ENCODE measurements around the gene ZNF224.
"Not testable (repeated sequence)": the region's sequence is repeated elsewhere in the genome, so short reads cannot be mapped to it uniquely, and the experiment has no call there.

The ZNF224 gene

DNA sequence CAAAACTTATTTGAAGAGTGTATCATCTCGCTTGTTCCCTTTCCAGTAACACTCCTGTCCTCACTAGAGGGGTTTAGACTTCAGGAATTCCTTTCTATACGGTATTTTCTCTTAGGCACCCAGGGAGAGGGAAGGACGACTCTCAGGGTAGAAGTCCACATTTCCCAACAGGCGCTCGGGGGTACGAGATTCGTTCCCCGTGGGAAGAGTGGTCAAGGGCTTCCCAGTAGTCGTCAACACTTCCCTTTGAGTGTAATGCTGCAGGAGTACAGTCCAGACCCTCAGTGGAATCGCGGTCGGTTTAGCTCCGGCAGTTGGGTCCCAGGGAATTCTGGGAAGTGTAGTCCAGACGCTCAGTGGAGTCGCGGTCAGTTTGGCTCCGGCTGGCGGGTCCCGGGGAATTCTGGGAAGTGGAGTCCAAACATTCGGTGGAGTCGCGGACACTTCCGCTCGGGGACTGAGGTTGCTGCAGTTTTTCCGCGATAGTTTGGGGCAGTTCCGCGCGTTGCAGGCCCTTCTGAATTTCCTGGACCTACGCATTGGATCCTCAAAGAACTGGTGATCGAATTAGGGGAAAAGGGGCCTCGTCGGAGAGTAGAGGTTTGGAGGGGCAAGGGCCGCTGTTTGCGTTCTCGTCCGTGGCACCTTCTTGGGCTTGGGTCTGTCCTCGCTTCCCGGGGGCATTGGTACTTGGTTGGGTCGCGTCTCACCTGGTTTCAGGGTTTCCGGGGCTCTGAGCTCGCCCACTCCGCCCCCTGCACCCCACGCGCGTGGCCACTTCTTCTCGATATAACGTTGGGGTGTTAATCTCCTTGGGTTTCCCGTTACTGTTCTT, at the start of gene ZNF224:
ZNF224 (plus strand) TSS at position 431 of the 835 bp plus-strand sequence. CDS start 3,513 bp downstream, outside the sequence.
- DNase-seq = peak; percentile 89

DNA sequence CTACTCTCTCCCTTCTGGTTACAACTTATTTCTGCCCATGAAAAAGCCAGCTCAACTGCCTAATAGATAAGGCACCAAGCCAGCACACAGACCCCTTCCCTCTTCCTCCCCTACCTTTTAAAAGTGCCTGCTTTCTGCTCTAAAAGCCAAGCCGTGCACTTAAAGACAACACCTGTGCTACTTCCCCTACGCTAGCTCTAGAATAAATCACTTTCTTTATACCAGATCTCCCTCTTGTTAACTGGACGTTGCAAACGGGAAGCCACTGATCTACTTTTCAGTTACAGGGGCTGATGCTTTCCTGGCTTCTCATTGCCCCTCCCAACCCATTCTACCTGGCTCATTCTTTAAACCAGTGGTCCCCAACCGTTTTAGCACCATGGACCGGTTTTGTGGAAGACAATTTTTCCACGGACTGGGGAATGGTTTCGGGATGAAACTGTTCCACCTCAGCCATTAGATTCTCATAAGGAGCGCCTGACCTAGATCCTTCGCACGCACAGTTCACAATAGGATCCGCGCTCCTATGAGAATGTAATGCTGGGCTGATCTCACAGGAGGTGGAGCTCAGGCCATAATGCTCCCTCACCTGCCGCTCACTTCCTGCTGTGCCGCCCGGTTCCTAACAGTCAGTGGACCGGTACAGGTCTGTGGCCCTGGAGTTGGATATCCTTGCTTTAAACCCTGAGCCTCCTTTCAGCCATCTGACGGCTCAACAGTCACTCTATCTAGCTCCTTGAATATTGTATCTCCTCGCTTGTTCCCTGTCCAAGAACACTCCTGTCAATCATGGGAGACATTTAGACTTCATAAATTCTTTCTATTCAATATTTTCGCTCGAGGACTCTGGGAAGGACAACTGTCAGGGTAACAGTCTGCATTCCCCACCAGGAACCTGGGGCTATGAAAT, 43.2 kb upstream of the ZNF224 start:
- DNase-seq = peak; percentile 41

DNA sequence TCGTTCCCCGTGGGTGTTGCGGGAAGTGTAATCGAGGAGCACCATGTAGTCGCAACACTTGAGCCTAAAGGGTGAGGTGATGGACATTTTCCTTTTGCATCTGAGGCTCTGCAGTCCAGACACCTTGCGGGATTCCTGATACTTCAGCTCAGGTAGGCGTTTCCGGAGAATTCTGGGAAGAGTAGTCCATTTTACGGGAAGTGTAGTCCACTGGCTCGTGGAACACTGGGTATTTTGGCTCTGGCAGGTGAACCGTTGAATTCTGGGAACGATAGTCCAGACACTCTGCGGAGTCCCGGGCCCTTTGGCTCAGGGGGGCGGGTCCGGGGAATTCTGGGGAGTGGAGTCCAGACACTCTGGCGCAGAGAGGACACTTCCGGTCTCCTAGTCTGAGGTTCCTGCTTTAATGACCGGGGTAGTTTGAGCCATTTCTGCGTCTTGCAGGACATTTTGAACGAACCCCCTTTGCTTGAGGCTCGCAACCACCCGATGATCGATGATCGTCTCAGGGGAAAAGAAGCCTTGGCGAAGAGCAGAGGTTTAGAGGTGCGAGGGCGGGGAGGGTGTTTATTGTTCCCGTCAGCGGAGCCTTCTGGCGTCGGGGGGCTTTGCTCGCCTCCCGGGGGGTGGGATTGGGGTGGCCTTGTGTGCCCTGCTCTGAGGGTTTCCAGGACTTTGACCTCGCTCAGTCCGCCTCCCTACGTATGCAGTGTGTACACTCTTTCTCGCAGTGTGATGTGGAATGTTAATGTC, 42.3 kb upstream of the ZNF224 start, which contains the start of gene ZNF223:
ZNF223 (plus strand) TSS at position 387 of the 753 bp plus-strand sequence. CDS start 3,141 bp downstream, outside the sequence.
- DNase-seq = peak; percentile 71

DNA sequence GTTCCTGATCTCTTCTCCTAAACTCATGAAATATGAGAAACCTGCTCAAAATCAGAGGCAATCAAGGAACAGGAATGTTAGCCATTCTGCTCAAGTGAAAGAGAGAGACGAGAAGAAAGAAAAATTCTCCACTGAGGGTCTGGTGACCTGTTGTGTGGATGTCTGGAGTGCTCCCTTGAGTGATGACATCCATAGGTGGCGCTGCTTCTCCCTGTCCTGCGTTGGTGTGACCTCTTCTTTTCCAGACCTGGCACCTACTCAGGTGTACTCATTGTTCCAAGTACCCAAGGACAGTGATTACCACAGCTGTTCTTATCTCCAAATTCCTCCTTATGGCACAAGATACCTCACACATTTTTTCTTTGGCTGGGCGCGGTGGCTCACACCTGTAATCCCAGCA, 38.3 kb upstream of the ZNF224 start:
- DNase-seq = no peak

DNA sequence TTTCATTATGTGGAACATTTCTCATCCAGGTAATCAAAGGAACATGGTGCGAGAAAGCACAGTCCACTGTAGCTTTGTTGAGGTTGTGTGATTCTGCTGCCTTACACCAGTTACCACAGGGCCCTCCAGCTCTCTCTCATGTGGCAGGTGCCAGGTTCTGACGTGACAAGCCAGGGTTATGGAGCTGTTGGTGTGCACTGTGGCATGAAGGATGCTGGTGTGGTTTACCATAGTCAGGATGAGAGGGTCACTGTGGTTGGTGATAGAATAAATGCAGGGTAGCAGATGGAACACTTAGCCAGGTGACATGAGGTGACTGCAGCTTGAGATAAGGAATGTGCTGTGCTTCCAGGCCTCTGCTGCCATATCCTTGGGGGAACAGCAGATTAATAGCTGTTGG, 34.9 kb upstream of the ZNF224 start:
- DNase-seq = no peak

DNA sequence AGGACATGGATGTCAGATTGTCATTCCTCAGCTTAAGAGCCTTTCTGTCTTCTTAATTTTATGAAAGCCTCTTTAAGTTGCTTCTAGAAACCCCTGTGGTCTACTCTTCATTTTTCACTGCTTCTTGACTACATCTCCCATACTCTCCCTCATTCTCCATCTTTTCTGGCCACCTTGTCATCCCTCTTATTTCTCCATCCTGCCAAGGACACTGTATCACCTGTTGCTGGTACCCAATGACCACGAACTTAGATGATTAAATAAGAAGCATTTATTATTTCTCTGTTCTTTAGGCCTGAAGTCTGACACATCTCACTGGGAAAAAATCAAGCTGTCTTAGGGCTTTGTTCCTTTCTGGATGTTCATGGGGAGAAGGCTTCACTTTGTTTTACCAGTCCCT, 33.1 kb upstream of the ZNF224 start:
- no peak for DNase-seq

DNA sequence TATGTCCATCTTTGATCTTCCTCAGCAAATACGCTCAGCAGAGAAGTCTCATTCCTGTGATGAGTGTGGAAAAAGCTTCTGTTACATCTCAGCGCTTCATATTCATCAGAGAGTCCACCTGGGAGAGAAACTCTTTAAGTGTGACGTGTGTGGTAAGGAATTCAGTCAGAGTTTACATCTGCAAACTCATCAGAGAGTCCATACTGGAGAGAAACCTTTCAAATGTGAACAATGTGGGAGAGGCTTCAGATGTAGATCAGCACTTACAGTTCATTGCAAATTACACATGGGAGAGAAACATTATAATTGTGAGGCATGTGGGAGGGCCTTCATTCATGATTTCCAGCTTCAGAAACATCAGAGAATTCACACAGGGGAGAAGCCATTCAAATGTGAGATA, 27.9 kb upstream of the ZNF224 start:
- DNase-seq = no peak

DNA sequence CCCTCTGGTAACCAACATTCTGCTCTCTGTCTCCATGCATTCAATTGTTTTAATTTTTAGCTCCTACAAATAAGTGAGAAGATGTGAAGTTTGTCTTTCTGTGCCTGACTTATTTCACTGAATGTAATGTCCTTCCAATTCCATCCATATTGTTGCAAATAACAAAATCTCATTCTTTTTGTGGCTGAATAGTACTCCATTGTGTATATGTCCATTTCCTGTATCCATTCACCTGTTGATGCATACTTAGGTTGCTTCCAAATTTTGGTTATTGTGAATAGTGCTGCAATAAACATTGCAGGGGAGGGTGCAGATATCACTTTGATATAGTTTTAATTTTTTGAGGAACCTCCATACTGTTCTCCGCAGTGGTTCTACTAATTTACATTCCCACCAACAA, 24.7 kb upstream of the ZNF224 start:
- DNase-seq = no peak

DNA sequence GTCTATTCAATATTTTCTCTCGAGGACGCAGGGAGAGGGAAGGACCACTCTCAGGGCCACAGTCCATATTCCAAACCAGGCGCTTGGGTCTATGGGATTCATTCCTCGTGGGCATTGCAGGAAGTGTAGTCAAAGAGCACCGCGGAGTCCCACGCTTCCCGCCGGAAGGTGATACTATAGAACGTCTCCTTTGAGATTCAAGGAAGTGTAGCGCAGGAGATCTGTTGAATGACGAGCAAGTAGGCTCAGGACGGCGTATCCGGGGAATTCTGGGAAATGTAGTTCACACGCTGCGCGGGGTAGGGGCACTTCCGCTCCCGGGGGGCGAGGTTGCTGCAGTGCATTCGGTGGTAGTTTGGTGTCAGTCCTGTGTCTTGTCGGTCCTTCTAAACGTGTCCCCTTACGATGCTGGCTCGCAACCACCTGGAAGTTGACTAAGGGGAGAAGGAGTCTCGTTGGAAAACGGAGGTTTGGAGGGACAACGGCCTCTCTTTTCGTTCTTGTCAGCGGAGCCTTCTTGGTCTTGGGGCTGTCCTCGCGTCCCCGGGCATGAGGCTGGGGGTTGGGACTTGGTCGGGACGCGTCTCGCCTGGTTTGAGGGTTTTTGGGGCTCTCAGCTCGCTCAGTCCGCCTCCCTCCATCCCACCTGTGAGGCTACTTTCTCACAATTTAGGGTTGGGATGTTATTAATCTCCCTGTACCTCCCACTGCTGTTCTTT, 22.2 kb upstream of the ZNF224 start, which contains the start of gene ZNF284:
ZNF284 (plus strand) TSS at position 336 of the 719 bp plus-strand sequence. CDS start 4,231 bp downstream, outside the sequence.
- peak; percentile 86 for DNase-seq

DNA sequence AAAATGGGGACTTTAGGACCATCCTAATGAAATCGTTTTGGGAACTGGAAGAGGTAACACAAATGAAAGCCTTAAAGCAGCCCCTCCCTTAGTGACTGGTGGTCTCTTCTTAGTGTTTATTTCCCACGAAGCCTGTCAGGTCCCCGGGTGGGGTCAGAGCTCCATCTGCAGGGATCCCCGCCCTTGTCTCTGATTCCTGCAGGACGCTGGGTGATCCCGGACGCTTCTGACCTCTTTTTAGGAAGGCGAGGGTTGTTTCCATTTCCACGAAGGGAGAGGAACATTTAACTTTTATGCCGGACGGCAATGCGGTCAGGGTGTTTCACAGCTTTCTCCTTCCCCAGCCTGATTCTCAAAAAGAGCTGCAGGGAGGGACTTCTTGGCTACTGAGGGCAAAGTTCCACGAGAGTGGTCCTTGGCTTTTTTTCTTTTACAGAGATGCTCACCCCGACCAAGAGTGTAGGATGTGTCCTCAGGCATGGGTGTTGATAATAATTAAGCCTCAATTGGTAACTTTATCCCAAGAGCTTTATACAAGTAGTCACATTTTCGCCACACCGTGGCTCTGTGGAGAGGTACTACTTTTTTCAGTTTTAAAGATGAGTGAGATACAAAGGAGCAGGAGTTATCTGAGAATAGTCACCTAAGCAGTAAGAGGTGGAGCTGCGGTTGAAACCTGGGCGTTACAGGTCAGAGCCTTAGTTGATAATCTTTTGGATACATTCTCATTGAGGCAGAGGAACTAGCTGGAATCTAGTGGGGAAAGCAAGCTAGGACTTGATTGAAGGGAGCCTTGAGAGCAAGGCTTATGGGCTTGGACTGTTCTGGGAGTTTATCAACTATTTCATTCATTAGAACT, 21.4 kb upstream of the ZNF224 start:
- DNase-seq = no peak

DNA sequence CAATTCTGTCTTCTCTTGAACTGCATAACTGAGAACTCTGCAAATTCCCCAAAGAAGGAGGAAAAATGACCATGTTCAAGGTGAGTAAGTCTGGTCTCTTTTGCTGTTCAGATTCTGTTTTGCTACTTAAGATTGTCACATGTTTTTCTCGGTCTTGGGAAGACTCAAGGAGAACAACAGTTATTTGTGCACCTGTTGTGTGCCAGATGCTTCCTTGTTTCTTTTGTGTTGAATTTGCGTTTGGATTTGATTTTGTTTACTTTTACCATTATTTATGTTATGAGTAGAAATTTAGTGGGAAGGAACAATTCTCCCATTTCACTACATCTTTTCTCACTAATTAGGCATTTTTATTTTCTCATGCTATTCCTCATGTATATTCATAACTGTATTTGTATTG, 17.8 kb upstream of the ZNF224 start:
- DNase-seq = no peak

DNA sequence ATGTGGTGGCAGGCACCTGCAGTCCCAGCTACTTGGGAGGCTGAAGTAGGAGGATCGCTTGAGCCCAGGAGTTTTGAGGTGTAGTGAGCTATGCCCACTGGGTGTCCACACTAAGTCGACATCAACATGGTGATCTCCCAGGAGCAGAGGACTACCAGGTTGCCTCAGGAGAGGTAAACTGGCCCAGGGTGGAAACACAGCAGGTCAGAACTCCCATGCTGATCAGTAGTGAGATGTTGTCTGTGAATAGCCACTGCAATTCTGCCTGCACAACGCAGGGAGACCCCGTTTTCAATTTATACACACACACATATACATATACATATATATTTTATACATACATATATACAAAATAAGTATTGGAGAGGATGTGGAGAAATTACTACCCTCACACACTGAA, 2.1 kb upstream of the ZNF224 start:
- no peak for DNase-seq

DNA sequence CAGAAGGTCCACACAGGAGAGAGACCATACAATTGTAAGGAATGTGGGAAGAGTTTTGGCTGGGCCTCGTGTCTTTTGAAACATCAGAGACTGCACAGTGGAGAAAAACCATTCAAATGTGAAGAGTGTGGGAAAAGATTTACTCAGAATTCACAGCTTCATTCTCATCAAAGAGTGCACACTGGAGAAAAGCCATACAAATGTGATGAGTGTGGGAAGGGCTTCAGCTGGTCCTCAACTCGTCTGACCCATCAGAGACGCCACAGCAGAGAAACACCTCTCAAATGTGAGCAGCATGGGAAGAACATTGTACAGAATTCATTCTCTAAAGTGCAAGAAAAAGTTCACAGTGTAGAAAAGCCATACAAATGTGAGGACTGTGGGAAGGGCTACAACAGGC, 13.6 kb downstream of the ZNF224 start:
- DNase-seq = no peak

DNA sequence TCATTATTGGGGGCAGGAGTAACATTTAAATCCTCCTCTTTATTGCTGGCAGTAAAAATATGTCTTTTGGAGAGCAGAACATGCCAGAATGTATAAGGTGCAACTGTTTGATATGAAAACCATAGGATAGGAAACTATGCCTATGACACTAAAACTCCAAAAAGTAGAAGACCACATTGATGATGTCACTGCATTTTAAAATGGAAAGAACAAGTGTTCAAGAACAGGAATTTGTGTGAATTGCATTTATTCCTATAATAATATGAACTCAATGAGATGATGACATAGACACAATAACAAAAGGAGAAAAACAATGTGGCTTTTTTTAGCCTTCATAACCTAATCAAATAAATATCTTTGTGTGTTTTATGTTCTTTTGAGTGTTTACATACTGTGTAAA, 15.3 kb downstream of the ZNF224 start:
- no peak for DNase-seq

DNA sequence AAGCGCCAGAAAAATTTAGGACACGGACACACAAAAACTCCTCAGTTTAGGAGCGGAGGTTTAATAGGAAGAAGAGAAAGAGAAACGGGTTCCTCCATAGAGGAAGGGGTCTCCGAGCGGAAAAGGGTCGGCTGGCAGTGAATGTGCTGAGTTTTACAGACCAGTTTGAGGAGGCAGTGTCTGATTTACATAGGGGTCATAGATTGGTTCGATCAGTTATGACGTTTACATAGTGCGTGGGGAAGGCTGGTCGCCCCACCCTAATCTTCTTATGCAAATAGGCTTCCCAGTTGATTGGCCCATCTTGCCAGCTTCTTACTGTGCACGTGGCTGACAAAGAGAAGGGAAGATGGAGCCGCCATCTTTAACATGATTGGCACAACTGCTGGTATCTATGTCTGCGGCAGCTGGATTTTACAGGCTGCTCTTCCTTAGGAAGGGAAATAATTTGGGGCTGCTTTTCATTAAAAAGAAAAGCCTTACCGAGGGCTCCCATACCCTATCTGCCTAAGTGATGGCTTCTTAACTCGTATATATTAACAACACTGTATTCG, 17.8 kb downstream of the ZNF224 start:
- DNase-seq = peak; percentile 25

DNA sequence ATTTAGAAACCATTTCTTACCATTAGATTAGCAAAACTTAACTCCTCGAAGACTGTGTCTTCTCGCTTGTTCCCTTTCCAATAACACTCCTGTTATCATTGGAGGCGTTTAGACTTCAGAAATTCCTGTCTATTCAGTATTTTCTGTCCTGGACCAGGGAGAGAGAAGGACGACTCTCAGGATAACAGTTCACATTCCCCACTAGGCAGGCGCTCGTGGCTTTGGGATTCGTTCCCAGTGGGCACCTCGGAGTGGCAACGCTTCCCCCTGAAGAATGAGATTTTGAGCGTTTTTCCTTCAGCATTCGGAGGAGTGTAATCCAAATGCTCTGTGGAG, 18.6 kb downstream of the ZNF224 start:
- DNase-seq = no peak

DNA sequence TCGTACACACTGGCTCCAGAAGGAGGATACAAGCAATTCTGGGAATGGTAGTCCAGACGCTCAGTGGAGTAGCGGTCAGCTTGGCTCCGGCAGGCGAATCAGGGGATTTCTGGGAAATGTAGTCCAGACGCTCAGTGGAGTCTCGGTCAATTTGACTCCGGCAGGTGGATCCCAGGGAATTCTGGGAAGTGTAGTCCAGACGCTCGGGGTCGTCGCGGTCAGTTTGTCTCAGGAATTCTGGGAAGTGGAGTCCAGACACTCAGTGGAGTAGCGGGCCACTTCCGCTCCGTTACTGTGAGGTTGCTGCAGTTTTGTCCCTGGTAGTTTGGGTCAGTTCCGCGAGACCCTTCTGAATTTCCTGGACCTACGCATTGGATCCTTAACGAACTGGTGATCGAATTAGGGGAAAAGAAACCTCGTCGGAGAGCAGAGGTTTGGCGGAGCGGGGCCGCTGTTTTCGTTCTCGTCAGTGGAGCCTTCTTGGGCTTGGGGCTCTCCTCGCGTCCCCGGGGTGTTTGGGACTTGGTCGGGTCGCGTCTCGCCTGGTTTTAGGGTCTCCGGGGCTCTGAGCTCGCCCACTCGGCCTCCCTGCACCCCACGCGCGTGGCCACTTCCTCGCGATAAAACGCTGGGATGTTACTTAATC, 19.1 kb downstream of the ZNF224 start, which contains the start of gene ZNF225:
ZNF225 (plus strand) TSS at position 262 of the 646 bp plus-strand sequence. CDS start 2,429 bp downstream, outside the sequence.
- peak; percentile 89 for DNase-seq

DNA sequence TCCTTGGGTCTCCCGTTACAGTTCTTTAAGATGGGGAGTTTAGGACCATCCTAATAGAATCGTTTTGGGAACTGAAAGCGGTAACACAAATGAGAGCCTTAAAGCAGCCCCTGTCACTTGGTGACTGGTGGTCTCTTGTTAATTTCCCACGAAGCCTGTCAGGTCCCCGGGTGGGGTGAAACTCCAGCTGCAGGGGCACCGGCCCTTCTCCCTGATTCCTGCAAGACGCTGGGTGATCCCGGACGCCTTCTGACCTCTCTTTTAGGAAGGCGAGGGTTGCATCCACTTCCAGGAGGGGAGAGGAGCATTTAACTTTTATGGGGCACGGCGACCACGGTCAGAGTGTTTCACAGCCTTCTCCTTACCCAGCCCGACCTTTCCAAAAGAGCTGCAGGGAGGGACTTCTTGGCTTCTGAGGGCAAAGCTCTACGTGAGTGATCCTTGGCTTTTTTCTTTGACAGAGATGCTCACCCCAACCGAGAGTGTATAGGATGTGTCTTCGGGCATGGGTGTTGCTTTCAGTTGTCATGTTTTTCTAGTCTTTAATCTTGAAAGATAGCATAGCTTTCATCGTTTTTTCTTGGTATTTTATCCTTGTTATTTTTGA, 19.7 kb downstream of the ZNF224 start:
- DNase-seq = peak; percentile 11

DNA sequence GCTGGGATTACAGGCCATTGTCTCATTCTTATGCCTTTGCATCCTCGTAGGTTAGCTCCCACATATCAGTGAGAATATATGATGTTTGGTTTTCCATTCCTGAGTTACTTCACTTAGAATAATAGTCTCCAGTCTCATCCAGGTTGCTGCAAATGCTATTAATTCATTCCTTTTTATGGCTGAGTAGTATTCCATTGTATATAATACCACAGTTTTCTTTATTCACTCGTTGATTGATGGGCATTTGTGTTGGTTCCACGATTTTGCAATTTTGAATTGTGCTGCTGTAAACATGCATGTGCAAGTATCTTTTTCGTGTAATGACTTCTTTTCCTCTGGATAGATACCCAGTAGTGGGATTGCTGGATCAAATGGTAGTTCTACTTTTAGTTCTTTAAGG, 27.0 kb downstream of the ZNF224 start:
- DNase-seq = not testable (repeated sequence)

DNA sequence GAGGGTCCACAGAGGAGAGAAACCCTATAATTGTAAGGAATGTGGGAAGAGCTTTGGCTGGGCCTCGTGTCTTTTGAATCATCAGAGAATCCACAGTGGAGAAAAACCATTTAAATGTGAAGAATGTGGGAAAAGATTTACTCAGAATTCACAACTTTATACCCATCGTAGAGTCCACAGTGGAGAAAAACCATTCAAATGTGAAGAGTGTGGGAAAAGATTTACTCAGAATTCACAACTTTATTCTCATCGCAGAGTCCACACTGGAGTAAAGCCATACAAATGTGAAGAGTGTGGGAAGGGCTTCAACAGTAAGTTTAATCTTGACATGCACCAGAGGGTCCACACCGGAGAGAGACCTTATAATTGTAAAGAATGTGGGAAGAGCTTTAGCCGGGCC, 37.8 kb downstream of the ZNF224 start:
- DNase-seq = no peak
